Measurements from ENCODE around the gene DHFR.

- no peak for TF ChIP-seq CTCF (IDR thresholded peaks at IDR 0.05)
- TF ChIP-seq EZH2 (IDR thresholded peaks at IDR 0.05; ENCODE audit: borderline replicate concordance, insufficient read depth, low read depth, low read length, poor library complexity, severe bottlenecking), result no peak
Observed at GRCh38 chr5:80591352-80591751, 63.4 kb downstream of the DHFR start.

Measured in B cell (primary cell).